Stimulated activated naive B cell treated with anti-CD40 and anti-IgM and Interleukin-4, amounts not matched to agents 10 μg/mL and 1 μg/mL and 100 μg/mL, for 72 hours (primary cell): ENCODE results near the gene PLEKHG3.
"Not testable (repeated sequence)": the region's sequence is repeated elsewhere in the genome, so short reads cannot be mapped to it uniquely, and the experiment has no call there.

Source experiments
- ATAC-seq, 2 donors: fragments of 150-1000 bp; cut with Tn5 transposase; replicated peaks; 2 replicates each; pipeline ENCODE4 v1.10.0; 2021; ENCODE audit warnings: moderate library complexity in 1 of 2
- DNase-seq: peaks from one replicate; pipeline ENCODE4 v3.0.0; 2021
- H3K27ac Mint-ChIP-seq: one replicate; pipeline ENCODE4 v1.8.0; 2022; ENCODE audit warnings: mild to moderate bottlenecking, mixed read lengths
- H3K27me3 Mint-ChIP-seq, 2 donors: one replicate each; pipeline ENCODE4 v1.8.0; 2022; ENCODE audit warnings: mixed read lengths in 2 of 2
- H3K36me3 Mint-ChIP-seq, 2 donors: one replicate each; pipeline ENCODE4 v1.8.0; 2022; ENCODE audit warnings: mixed read lengths in 2 of 2, mild to moderate bottlenecking in 1 of 2
- H3K4me1 Mint-ChIP-seq, 2 donors: one replicate each; pipeline ENCODE4 v1.8.0; 2022; ENCODE audit warnings: mixed read lengths in 2 of 2, mild to moderate bottlenecking in 1 of 2
- H3K4me3 Mint-ChIP-seq, 2 donors: one replicate each; pipeline ENCODE4 v1.8.0; 2022; ENCODE audit warnings: mild to moderate bottlenecking in 2 of 2, mixed read lengths in 2 of 2, moderate library complexity in 1 of 2
- H3K9me3 Mint-ChIP-seq, 2 donors: one replicate each; pipeline ENCODE4 v1.8.0; 2022; ENCODE audit warnings: mixed read lengths in 2 of 2, mild to moderate bottlenecking in 1 of 2

Gene PLEKHG3

GRCh38 chr14:64704143-64704742, at the start of gene PLEKHG3:
Gene PLEKHG3, plus strand, starts transcription at chr14:64704424. Its CDS starts 23,208 bp downstream, at chr14:64727632.
- Mint-ChIP-seq H3K36me3 (no peaks in the 10 kb centered on the region), H3K9me3 (no peaks in the 10 kb centered on the region), H3K4me1 (peaks cover 32 to 45% of the 10 kb centered on the region in 2 donors), H3K27me3 (peaks cover 53 to 64% of the 10 kb centered on the region in 2 donors), H3K27ac (no peak within 1 kb of the TSS), H3K4me3 (peak within 1 kb of the TSS; percentile 62 to 76)
- DNase-seq (no peak), ATAC-seq (peak; percentile 22 to 28)

GRCh38 chr14:64654901-64655300, 49.3 kb upstream of the PLEKHG3 start:
- ATAC-seq (no peak), DNase-seq (no peak)
- H3K27ac Mint-ChIP-seq: no peak overlapping the region
- H3K4me3 Mint-ChIP-seq: no peak overlapping the region
- peaks cover 17 to 29% of the 10 kb centered on the region in 2 donors for H3K27me3 Mint-ChIP-seq
- H3K9me3 Mint-ChIP-seq: peaks cover 0 to 2% of the 10 kb centered on the region in 2 donors
- peaks cover 0 to 2% of the 10 kb centered on the region in 2 donors for H3K36me3 Mint-ChIP-seq
- peaks cover 8 to 20% of the 10 kb centered on the region in 2 donors for H3K4me1 Mint-ChIP-seq

GRCh38 chr14:64656986-64657385, 47.2 kb upstream of the PLEKHG3 start:
- Mint-ChIP-seq H3K9me3 (peaks cover 0 to 2% of the 10 kb centered on the region in 2 donors), H3K27me3 (peaks cover 22 to 24% of the 10 kb centered on the region in 2 donors), H3K27ac (no peak overlapping the region), H3K4me3 (no peak overlapping the region), H3K36me3 (peaks cover 0 to 2% of the 10 kb centered on the region in 2 donors), H3K4me1 (peaks cover 8 to 20% of the 10 kb centered on the region in 2 donors)
- ATAC-seq: no peak
- no peak for DNase-seq

- Mint-ChIP-seq H3K36me3 (peaks cover 0 to 2% of the 10 kb centered on the region in 2 donors), H3K4me3 (no peak overlapping the region), H3K4me1 (peaks cover 8 to 20% of the 10 kb centered on the region in 2 donors), H3K9me3 (peaks cover 0 to 2% of the 10 kb centered on the region in 2 donors), H3K27ac (no peak overlapping the region), H3K27me3 (peaks cover 23 to 30% of the 10 kb centered on the region in 2 donors)
- DNase-seq: no peak
- ATAC-seq: no peak
These were observed 46.0 kb upstream of the PLEKHG3 start for GRCh38 chr14:64658201-64658600.

DNA sequence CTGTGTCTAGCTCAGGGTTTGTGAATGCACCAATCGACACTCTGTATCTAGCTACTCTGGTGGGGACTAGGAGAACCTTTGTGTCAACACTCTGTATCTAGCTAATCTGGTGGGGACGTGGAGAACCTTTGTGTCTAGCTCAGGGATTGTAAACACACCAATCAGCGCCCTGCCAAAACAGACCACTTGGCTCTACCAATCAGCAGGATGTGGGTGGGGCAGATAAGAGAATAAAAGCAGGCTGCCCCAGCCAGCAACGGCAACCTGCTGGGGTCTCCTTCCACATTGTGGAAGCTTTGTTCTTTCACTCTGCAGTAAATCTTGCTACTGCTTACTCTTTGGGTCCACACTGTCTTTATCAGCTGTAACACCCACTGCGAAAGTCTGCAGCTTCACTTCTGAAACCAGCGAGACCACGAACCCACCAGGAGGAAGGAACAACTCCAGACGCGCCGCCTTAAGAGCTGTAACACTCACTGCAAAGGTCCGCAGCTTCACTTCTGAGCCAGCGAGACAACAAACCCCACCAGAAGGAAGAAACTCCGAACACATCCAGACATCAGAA, 45.4 kb upstream of the PLEKHG3 start:
- peak overlapping the region; percentile 22 to 27 for H3K4me3 Mint-ChIP-seq
- not testable (repeated sequence) for DNase-seq, H3K27ac Mint-ChIP-seq, H3K9me3 Mint-ChIP-seq, ATAC-seq, H3K36me3 Mint-ChIP-seq
- H3K27me3 Mint-ChIP-seq: peaks cover 19 to 30% of the 10 kb centered on the region in 2 donors
- H3K4me1 Mint-ChIP-seq: peaks cover 6 to 18% of the 10 kb centered on the region in 2 donors

DNA sequence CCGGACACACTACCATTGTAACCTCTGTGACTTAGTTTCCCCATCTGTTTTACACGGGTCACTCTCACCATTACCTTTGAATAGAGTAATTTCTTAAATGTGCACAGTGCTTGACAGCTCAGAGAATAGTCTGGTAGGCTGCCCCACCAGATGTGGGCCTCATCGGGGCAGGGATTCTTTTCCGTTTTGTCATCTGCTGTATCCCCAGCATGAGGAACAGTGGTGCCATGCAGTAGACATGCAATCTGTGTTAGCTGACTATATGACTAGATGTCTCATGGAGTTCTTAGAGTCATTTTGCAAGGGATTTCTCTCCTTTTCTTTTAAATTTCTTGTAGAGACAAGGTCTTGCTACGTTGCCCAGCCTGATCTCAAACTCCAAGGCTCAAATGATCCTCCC, 44.9 kb upstream of the PLEKHG3 start:
- Mint-ChIP-seq H3K27me3 (peaks cover 19 to 30% of the 10 kb centered on the region in 2 donors), H3K4me3 (no peak overlapping the region), H3K27ac (no peak overlapping the region), H3K4me1 (peaks cover 2 to 12% of the 10 kb centered on the region in 2 donors), H3K36me3 (peaks cover 0 to 2% of the 10 kb centered on the region in 2 donors), H3K9me3 (peaks cover 0 to 2% of the 10 kb centered on the region in 2 donors)
- DNase-seq (no peak), ATAC-seq (no peak)

DNA sequence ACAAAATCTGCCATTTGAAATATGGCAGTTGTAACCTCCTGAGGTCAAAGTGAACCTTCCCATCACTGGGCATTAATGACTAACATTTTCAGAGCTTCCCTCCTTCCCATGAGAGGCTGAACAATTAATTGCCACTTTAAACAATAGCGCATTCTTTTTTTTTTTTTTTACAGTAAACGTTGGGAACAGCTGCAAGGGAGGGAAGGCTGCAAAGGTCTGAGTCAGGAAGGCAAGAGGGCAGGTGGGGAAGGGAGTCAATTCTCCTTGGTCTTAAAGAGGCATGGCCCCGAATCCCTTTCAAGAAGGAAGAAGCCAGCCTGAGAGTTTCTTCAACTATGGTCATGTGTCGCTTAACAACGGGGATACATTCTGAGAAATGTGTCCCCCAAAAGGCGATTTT, 41.0 kb upstream of the PLEKHG3 start:
- no peak for ATAC-seq
- H3K9me3 Mint-ChIP-seq: peaks cover 0 to 2% of the 10 kb centered on the region in 2 donors
- H3K36me3 Mint-ChIP-seq: peaks cover 0 to 2% of the 10 kb centered on the region in 2 donors
- no peak for DNase-seq
- peaks cover 15 to 30% of the 10 kb centered on the region in 2 donors for H3K27me3 Mint-ChIP-seq
- no peak overlapping the region for H3K27ac Mint-ChIP-seq
- H3K4me3 Mint-ChIP-seq: no peak overlapping the region
- H3K4me1 Mint-ChIP-seq: peaks cover 2 to 8% of the 10 kb centered on the region in 2 donors

GRCh38 chr14:64671591-64671990, 32.6 kb upstream of the PLEKHG3 start:
- Mint-ChIP-seq H3K9me3 (peaks cover 0 to 2% of the 10 kb centered on the region in 2 donors), H3K4me3 (no peak overlapping the region), H3K27ac (no peak overlapping the region), H3K27me3 (peaks cover 7 to 15% of the 10 kb centered on the region in 2 donors), H3K4me1 (peaks cover 3 to 18% of the 10 kb centered on the region in 2 donors), H3K36me3 (peaks cover 0 to 2% of the 10 kb centered on the region in 2 donors)
- no peak for DNase-seq
- peak; percentile 69 to 76 for ATAC-seq

DNA sequence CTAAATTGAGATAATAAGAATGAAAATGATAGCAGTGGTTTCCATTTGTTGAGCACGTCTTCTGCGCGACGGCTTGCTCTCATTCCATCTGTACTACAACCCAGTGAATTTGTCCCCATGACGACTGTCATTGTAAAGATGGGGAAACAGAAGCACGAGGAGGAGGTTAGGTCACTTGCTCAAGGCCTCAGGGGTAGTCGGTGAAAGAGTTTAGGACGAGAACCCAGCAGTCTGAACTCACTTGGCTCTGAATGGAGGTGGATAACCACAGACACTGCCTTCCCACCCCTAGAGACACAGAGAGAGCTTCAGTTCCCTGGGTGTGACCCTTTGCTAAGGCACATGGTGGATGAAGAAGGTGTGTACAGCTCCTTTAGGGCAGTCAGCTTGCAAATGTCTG, 30.9 kb upstream of the PLEKHG3 start:
- Mint-ChIP-seq H3K36me3 (peaks cover 0 to 2% of the 10 kb centered on the region in 2 donors), H3K9me3 (peaks cover 0 to 2% of the 10 kb centered on the region in 2 donors), H3K27me3 (peaks cover 7 to 15% of the 10 kb centered on the region in 2 donors), H3K4me3 (no peak overlapping the region), H3K27ac (no peak overlapping the region), H3K4me1 (peaks cover 3 to 20% of the 10 kb centered on the region in 2 donors)
- ATAC-seq (peak in 1 of 2 donors; percentile 10), DNase-seq (no peak)

DNA sequence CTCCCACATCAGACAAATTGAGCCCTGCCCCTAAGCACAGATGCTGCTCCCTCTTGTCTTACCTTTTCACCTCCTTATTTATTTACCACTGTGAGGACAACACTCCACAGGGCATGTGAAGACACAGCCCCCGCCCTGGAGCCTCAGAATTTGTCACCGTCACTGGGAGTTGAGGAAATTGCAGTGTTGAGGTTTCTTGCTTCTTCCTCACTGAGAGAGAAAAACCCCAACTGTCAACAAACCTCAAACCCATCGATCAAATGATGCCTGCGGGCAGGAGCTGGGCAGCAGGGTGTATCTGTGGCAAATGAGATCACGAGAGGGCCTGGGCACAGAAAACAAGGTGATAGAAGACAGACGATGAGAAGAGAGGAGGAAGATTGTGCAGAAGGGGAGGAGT, 30.5 kb upstream of the PLEKHG3 start:
- peak; percentile 45 to 49 for ATAC-seq
- H3K9me3 Mint-ChIP-seq: peaks cover 0 to 2% of the 10 kb centered on the region in 2 donors
- H3K4me1 Mint-ChIP-seq: peaks cover 3 to 20% of the 10 kb centered on the region in 2 donors
- H3K4me3 Mint-ChIP-seq: no peak overlapping the region
- no peak for DNase-seq
- peaks cover 7 to 15% of the 10 kb centered on the region in 2 donors for H3K27me3 Mint-ChIP-seq
- H3K27ac Mint-ChIP-seq: no peak overlapping the region
- peaks cover 0 to 2% of the 10 kb centered on the region in 2 donors for H3K36me3 Mint-ChIP-seq

DNA sequence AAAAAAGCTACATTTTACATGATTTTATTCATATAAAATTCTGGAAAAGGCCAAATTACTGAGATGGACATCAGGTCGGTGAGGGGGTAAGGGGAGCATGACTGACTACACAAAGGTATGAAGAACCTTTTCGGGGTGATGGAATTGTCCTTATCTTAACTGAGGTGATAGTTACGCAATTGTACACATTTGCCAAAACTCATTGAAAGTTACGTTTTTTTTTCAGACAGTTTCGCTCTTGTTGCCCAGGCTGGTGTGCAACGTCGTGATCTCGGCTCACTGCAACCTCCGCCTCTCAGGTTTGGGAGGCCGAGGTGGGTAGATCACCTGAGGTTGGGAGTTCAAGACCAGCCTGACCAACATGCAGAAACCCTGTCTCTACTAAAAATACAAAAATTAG, 29.4 kb upstream of the PLEKHG3 start:
- H3K4me3 Mint-ChIP-seq: no peak overlapping the region
- DNase-seq (no peak), ATAC-seq (no peak)
- peaks cover 3 to 20% of the 10 kb centered on the region in 2 donors for H3K4me1 Mint-ChIP-seq
- no peak overlapping the region for H3K27ac Mint-ChIP-seq
- peaks cover 7 to 15% of the 10 kb centered on the region in 2 donors for H3K27me3 Mint-ChIP-seq
- peaks cover 0 to 2% of the 10 kb centered on the region in 2 donors for H3K36me3 Mint-ChIP-seq
- H3K9me3 Mint-ChIP-seq: peaks cover 0 to 2% of the 10 kb centered on the region in 2 donors

- H3K27ac Mint-ChIP-seq: no peak overlapping the region
- H3K27me3 Mint-ChIP-seq: peaks cover 7 to 15% of the 10 kb centered on the region in 2 donors
- H3K36me3 Mint-ChIP-seq: peaks cover 0 to 2% of the 10 kb centered on the region in 2 donors
- DNase-seq (no peak), ATAC-seq (no peak)
- H3K4me3 Mint-ChIP-seq: no peak overlapping the region
- peaks cover 0 to 2% of the 10 kb centered on the region in 2 donors for H3K9me3 Mint-ChIP-seq
- H3K4me1 Mint-ChIP-seq: peaks cover 3 to 20% of the 10 kb centered on the region in 2 donors
These were observed 28.9 kb upstream of the PLEKHG3 start for GRCh38 chr14:64675312-64675711.

- peak; percentile 38 to 63 for ATAC-seq
- H3K27ac Mint-ChIP-seq: no peak overlapping the region
- H3K27me3 Mint-ChIP-seq: peaks cover 7 to 15% of the 10 kb centered on the region in 2 donors
These were observed 27.7 kb upstream of the PLEKHG3 start for GRCh38 chr14:64676410-64677008.

DNA sequence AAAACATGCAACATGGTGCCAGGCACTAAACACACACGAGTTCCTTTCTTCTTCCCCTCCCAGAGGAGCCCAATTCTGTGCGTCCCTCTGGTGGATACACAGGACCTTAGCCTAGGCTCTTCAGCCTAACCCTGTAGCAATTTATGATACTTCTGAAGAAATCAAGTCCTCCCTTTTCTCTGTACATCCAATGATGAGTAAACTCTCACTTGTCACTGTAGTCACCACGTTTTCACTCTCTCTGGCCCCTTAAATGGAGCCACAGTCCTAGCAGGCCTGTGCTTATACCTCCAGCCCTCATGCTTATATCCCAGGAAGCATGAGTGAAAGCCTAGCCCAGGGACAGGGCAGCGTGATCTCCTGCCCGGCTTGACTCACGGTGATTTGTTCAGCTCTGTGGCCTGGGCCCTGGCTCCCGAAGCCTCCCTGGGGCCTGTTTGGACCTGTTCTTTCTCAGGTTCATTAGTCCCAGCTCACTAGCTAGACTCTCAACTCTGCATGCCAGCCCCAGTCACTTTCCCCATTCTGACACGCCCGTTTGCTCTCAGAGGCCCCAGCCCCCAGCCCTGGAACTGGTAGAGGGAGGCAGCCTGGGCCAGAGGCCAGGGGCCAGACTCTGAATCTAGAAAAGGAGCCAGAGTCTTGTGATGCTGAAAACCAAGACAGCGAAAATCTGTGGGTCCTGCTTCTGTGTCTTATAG, 24.1 kb upstream of the PLEKHG3 start:
- no peaks in the 10 kb centered on the region for H3K27me3 Mint-ChIP-seq
- no peak overlapping the region for H3K27ac Mint-ChIP-seq
- no peak overlapping the region for H3K4me3 Mint-ChIP-seq
- H3K9me3 Mint-ChIP-seq: no peaks in the 10 kb centered on the region
- ATAC-seq: no peak
- peaks cover 1 to 6% of the 10 kb centered on the region in 2 donors for H3K4me1 Mint-ChIP-seq
- no peak for DNase-seq
- no peaks in the 10 kb centered on the region for H3K36me3 Mint-ChIP-seq

More at GRCh38 chr14:64676410-64677008, 27.7 kb upstream of the PLEKHG3 start:
- H3K36me3 Mint-ChIP-seq: peaks cover 0 to 2% of the 10 kb centered on the region in 2 donors
- H3K9me3 Mint-ChIP-seq: peaks cover 0 to 2% of the 10 kb centered on the region in 2 donors
- peaks cover 3 to 20% of the 10 kb centered on the region in 2 donors for H3K4me1 Mint-ChIP-seq
- no peak overlapping the region for H3K4me3 Mint-ChIP-seq
- no peak for DNase-seq
